Endothelial cell (in vitro differentiated cells): Measurements from ENCODE around the gene AOX1. TPM values are rescaled to one million over a fixed set of nuclear protein-coding genes. Genes with fewer than 3 reads are reported as not detected.

Experiments used
- DNase-seq: peaks from one replicate; pipeline ENCODE4 v3.0.0; 2021; ENCODE audit warnings: low spot score
- H3K27ac Mint-ChIP-seq: one replicate; pipeline ENCODE4 v1.8.0; 2021; ENCODE audit warnings: mixed read lengths, inconsistent platforms; ENCODE audit not compliant: unreplicated experiment
- H3K27me3 Mint-ChIP-seq: one replicate; pipeline ENCODE4 v1.8.0; 2021; ENCODE audit warnings: mild to moderate bottlenecking, moderate library complexity, mixed read lengths, inconsistent platforms; ENCODE audit not compliant: unreplicated experiment
- H3K36me3 Mint-ChIP-seq: one replicate; pipeline ENCODE4 v1.8.0; 2021; ENCODE audit warnings: mild to moderate bottlenecking, low read depth, mixed read lengths, inconsistent platforms; ENCODE audit not compliant: unreplicated experiment
- H3K4me1 Mint-ChIP-seq: one replicate; pipeline ENCODE4 v1.8.0; 2021; ENCODE audit warnings: mild to moderate bottlenecking, mixed read lengths, inconsistent platforms; ENCODE audit not compliant: unreplicated experiment
- H3K4me3 Mint-ChIP-seq: one replicate; pipeline ENCODE4 v1.8.0; 2021; ENCODE audit warnings: mild to moderate bottlenecking, mixed read lengths, inconsistent platforms; ENCODE audit not compliant: unreplicated experiment
- H3K9me3 Mint-ChIP-seq: one replicate; pipeline ENCODE4 v1.8.0; 2021; ENCODE audit warnings: mixed read lengths, inconsistent platforms; ENCODE audit not compliant: unreplicated experiment
- total RNA-seq: library from RNA; stranded (reverse); fragmentation: NEBNext Ultra II Directional; extraction: Animal tissue kit (Norgen Biotek cat#: 25700); gene quantifications from one replicate; pipeline ENCODE4 v1.2.1, GENCODE V29; 2021; ENCODE audit not compliant: unreplicated experiment
- TF ChIP-seq, protein P1 (sequence below): fragments of 200-600 bp; sonication (generic); IDR thresholded peaks from one replicate; pipeline ENCODE4 v1.5.0; 2021; ENCODE audit warnings: antibody characterized with exemption; ENCODE audit not compliant: unreplicated experiment

The AOX1 gene
- total RNA-seq, 1 donor from 2014 or later: 0.80 TPM

DNA sequence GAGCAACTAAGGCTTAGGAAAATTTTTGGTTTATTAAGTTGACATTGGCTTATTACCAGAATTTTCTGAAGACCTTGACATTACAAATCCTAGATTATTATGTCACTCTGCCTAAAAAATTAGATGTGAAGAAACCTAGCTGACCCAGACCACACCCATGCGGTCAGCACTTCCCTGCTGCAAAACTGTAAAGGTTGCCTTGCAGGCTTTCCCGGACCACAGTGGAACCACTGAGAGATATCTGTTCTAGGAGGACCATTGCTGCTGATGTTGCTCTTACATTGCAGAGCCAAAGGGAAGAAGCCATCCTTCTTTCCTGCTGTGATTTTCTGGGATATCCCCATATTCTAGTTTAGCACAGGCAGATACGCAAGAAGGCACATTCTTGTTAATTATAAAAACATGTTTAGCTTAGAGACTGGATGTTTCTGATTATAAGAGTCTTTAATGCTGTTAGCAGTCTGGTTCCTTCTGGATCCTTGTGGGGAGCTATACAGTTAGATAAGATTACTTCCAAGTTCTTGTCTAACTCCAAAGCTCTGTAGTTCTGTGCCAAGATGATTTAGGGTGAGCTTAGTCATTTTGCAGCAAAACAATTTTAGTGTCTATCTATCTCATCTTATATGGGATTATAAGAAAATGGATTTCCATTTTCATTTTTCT, 70.2 kb downstream of the AOX1 start:
- no peaks in the 10 kb centered on the region for H3K9me3 Mint-ChIP-seq
- no peak overlapping the region for H3K27ac Mint-ChIP-seq
- TF ChIP-seq, protein P1, sequence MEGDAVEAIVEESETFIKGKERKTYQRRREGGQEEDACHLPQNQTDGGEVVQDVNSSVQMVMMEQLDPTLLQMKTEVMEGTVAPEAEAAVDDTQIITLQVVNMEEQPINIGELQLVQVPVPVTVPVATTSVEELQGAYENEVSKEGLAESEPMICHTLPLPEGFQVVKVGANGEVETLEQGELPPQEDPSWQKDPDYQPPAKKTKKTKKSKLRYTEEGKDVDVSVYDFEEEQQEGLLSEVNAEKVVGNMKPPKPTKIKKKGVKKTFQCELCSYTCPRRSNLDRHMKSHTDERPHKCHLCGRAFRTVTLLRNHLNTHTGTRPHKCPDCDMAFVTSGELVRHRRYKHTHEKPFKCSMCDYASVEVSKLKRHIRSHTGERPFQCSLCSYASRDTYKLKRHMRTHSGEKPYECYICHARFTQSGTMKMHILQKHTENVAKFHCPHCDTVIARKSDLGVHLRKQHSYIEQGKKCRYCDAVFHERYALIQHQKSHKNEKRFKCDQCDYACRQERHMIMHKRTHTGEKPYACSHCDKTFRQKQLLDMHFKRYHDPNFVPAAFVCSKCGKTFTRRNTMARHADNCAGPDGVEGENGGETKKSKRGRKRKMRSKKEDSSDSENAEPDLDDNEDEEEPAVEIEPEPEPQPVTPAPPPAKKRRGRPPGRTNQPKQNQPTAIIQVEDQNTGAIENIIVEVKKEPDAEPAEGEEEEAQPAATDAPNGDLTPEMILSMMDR: no peak
- no peak for DNase-seq
- no peak overlapping the region for H3K4me3 Mint-ChIP-seq
- H3K4me1 Mint-ChIP-seq: no peaks in the 10 kb centered on the region
- H3K27me3 Mint-ChIP-seq: peaks cover 1% of the 10 kb centered on the region
- H3K36me3 Mint-ChIP-seq: no peaks in the 10 kb centered on the region

GRCh38 chr2:200658278-200658864, 72.6 kb downstream of the AOX1 start:
- Mint-ChIP-seq H3K4me3 (no peak overlapping the region), H3K27me3 (no peaks in the 10 kb centered on the region), H3K27ac (no peak overlapping the region), H3K4me1 (no peaks in the 10 kb centered on the region), H3K9me3 (no peaks in the 10 kb centered on the region), H3K36me3 (no peaks in the 10 kb centered on the region)
- TF ChIP-seq, protein P1: no peak
- DNase-seq: no peak

GRCh38 chr2:200659410-200659809, 73.6 kb downstream of the AOX1 start:
- no peaks in the 10 kb centered on the region for H3K9me3 Mint-ChIP-seq
- H3K36me3 Mint-ChIP-seq: no peaks in the 10 kb centered on the region
- DNase-seq: no peak
- no peaks in the 10 kb centered on the region for H3K27me3 Mint-ChIP-seq
- H3K4me3 Mint-ChIP-seq: no peak overlapping the region
- TF ChIP-seq, protein P1: no peak
- no peak overlapping the region for H3K27ac Mint-ChIP-seq
- H3K4me1 Mint-ChIP-seq: no peaks in the 10 kb centered on the region

GRCh38 chr2:200661477-200661876, 75.7 kb downstream of the AOX1 start:
- Mint-ChIP-seq H3K9me3 (no peaks in the 10 kb centered on the region), H3K4me3 (no peak overlapping the region), H3K36me3 (no peaks in the 10 kb centered on the region), H3K27me3 (no peaks in the 10 kb centered on the region), H3K27ac (no peak overlapping the region), H3K4me1 (no peaks in the 10 kb centered on the region)
- TF ChIP-seq, protein P1: no peak
- DNase-seq: no peak

GRCh38 chr2:200662727-200663126, 76.9 kb downstream of the AOX1 start:
- H3K27ac Mint-ChIP-seq: no peak overlapping the region
- DNase-seq: no peak

More at GRCh38 chr2:200662727-200663126, 76.9 kb downstream of the AOX1 start:
- no peak overlapping the region for H3K4me3 Mint-ChIP-seq
- H3K27me3 Mint-ChIP-seq: no peaks in the 10 kb centered on the region
- no peaks in the 10 kb centered on the region for H3K4me1 Mint-ChIP-seq
- TF ChIP-seq, protein P1: no peak
- H3K36me3 Mint-ChIP-seq: no peaks in the 10 kb centered on the region
- no peaks in the 10 kb centered on the region for H3K9me3 Mint-ChIP-seq
